ENCODE results near the gene CANX. TPM values are rescaled to one million over a fixed set of nuclear protein-coding genes. Genes with fewer than 3 reads are reported as not detected.

Gene CANX
- total RNA-seq, 2 experiments from 2014 or later: 352 to 366 TPM

- Mint-ChIP-seq H3K36me3 (ENCODE audit: low read depth) (peaks cover 46% of the 10 kb centered on the region), H3K9me3 (ENCODE audit: insufficient read depth) (no peaks in the 10 kb centered on the region), H3K27ac (no peak overlapping the region), H3K4me3 (no peak overlapping the region), H3K27me3 (ENCODE audit: low read depth) (no peaks in the 10 kb centered on the region), H3K4me1 (ENCODE audit: low read depth) (peaks cover 9% of the 10 kb centered on the region)
- CTCF ChIA-PET: interaction anchor here (0.9 to 1.9 kb wide), 3 partner anchors 8 to 28 kb away, joined by 3 to 6 read pairs (median 3); no protein-coding TSS in a partner anchor
- ATAC-seq: no peak
- POLR2A ChIA-PET: no interaction called here
- no peak for DNase-seq
Observed at GRCh38 chr5:179768326-179769085, 69.7 kb downstream of the CANX start.

GRCh38 chr5:179769271-179769670, 70.5 kb downstream of the CANX start:
- peaks cover 51% of the 10 kb centered on the region for H3K36me3 Mint-ChIP-seq (ENCODE audit: low read depth)
- H3K4me3 Mint-ChIP-seq: no peak overlapping the region
- H3K27me3 Mint-ChIP-seq (ENCODE audit: low read depth): no peaks in the 10 kb centered on the region
- no peak for ATAC-seq
- POLR2A ChIA-PET: no interaction called here
- CTCF ChIA-PET: interaction anchor here (1.1 kb wide), 1 partner anchor 27 kb away, joined by 3 read pairs; no protein-coding TSS in a partner anchor
- H3K4me1 Mint-ChIP-seq (ENCODE audit: low read depth): peaks cover 8% of the 10 kb centered on the region
- H3K9me3 Mint-ChIP-seq (ENCODE audit: insufficient read depth): no peaks in the 10 kb centered on the region
- H3K27ac Mint-ChIP-seq: peak overlapping the region; percentile 1
- no peak for DNase-seq

GRCh38 chr5:179769796-179770195, 71.0 kb downstream of the CANX start:
- Mint-ChIP-seq H3K36me3 (ENCODE audit: low read depth) (peaks cover 53% of the 10 kb centered on the region), H3K27ac (no peak overlapping the region)
- POLR2A ChIA-PET: no interaction called here

GRCh38 chr5:179771311-179771895, 72.6 kb downstream of the CANX start:
- ATAC-seq (no peak), DNase-seq (no peak)
- no peaks in the 10 kb centered on the region for H3K9me3 Mint-ChIP-seq (ENCODE audit: insufficient read depth)
- H3K27me3 Mint-ChIP-seq (ENCODE audit: low read depth): no peaks in the 10 kb centered on the region
- H3K4me1 Mint-ChIP-seq (ENCODE audit: low read depth): peaks cover 3% of the 10 kb centered on the region
- peaks cover 51% of the 10 kb centered on the region for H3K36me3 Mint-ChIP-seq (ENCODE audit: low read depth)
- no peak overlapping the region for H3K4me3 Mint-ChIP-seq
- POLR2A ChIA-PET: no interaction called here
- CTCF ChIA-PET: interaction anchor here (1.9 kb wide), 1 partner anchor 9 kb away, joined by 12 read pairs; no protein-coding TSS in a partner anchor
- no peak overlapping the region for H3K27ac Mint-ChIP-seq

More at GRCh38 chr5:179769796-179770195, 71.0 kb downstream of the CANX start:
- ATAC-seq (no peak), DNase-seq (no peak)
- CTCF ChIA-PET: interaction anchor here (1.1 kb wide), 1 partner anchor 27 kb away, joined by 3 read pairs; no protein-coding TSS in a partner anchor
- Mint-ChIP-seq H3K4me3 (no peak overlapping the region), H3K27me3 (ENCODE audit: low read depth) (no peaks in the 10 kb centered on the region), H3K4me1 (ENCODE audit: low read depth) (peaks cover 8% of the 10 kb centered on the region), H3K9me3 (ENCODE audit: insufficient read depth) (no peaks in the 10 kb centered on the region)

GRCh38 chr5:179772351-179772750, 73.6 kb downstream of the CANX start:
- DNase-seq (no peak), ATAC-seq (no peak)
- Mint-ChIP-seq H3K4me1 (ENCODE audit: low read depth) (peaks cover 3% of the 10 kb centered on the region), H3K27me3 (ENCODE audit: low read depth) (no peaks in the 10 kb centered on the region), H3K27ac (no peak overlapping the region), H3K36me3 (ENCODE audit: low read depth) (peaks cover 46% of the 10 kb centered on the region), H3K4me3 (no peak overlapping the region), H3K9me3 (ENCODE audit: insufficient read depth) (no peaks in the 10 kb centered on the region)
- ChIA-PET POLR2A (no interaction called here), CTCF (interaction anchor here (1.9 kb wide), 1 partner anchor 10 kb away, joined by 12 read pairs; no protein-coding TSS in a partner anchor)

- ChIA-PET CTCF (interaction anchor here (1.2 kb wide), 1 partner anchor 28 kb away, joined by 3 read pairs; no protein-coding TSS in a partner anchor), POLR2A (no interaction called here)
- ATAC-seq: no peak
- Mint-ChIP-seq H3K4me1 (ENCODE audit: low read depth) (no peaks in the 10 kb centered on the region), H3K9me3 (ENCODE audit: insufficient read depth) (no peaks in the 10 kb centered on the region), H3K27ac (no peak overlapping the region), H3K27me3 (ENCODE audit: low read depth) (no peaks in the 10 kb centered on the region), H3K36me3 (ENCODE audit: low read depth) (peaks cover 51% of the 10 kb centered on the region), H3K4me3 (no peak overlapping the region)
- no peak for DNase-seq
Observed at GRCh38 chr5:179773686-179774040, 74.9 kb downstream of the CANX start.

GRCh38 chr5:179774442-179774841, 75.7 kb downstream of the CANX start:
- POLR2A ChIA-PET: no interaction called here
- H3K4me3 Mint-ChIP-seq: no peak overlapping the region
- no peaks in the 10 kb centered on the region for H3K27me3 Mint-ChIP-seq (ENCODE audit: low read depth)
- H3K9me3 Mint-ChIP-seq (ENCODE audit: insufficient read depth): no peaks in the 10 kb centered on the region
- H3K36me3 Mint-ChIP-seq (ENCODE audit: low read depth): peaks cover 44% of the 10 kb centered on the region
- no peak for ATAC-seq
- H3K4me1 Mint-ChIP-seq (ENCODE audit: low read depth): no peaks in the 10 kb centered on the region
- DNase-seq: no peak
- CTCF ChIA-PET: no interaction called here
- no peak overlapping the region for H3K27ac Mint-ChIP-seq

GRCh38 chr5:179776411-179776938, 77.7 kb downstream of the CANX start:
- DNase-seq (no peak), ATAC-seq (no peak)
- Mint-ChIP-seq H3K4me1 (ENCODE audit: low read depth) (no peaks in the 10 kb centered on the region), H3K9me3 (ENCODE audit: insufficient read depth) (no peaks in the 10 kb centered on the region), H3K4me3 (no peak overlapping the region), H3K27me3 (ENCODE audit: low read depth) (no peaks in the 10 kb centered on the region), H3K27ac (no peak overlapping the region), H3K36me3 (ENCODE audit: low read depth) (peaks cover 34% of the 10 kb centered on the region)
- ChIA-PET CTCF (interaction anchor here (1.1 to 3.7 kb wide), 2 partner anchors 9 to 14 kb away, joined by 3 to 25 read pairs; no protein-coding TSS in a partner anchor), POLR2A (no interaction called here)

GRCh38 chr5:179777456-179777855, 78.7 kb downstream of the CANX start:
- no peak overlapping the region for H3K4me3 Mint-ChIP-seq
- ATAC-seq (no peak), DNase-seq (no peak)
- CTCF ChIA-PET: interaction anchor here (1.1 to 3.7 kb wide), 2 partner anchors 10 to 15 kb away, joined by 3 to 25 read pairs; no protein-coding TSS in a partner anchor
- no peaks in the 10 kb centered on the region for H3K4me1 Mint-ChIP-seq (ENCODE audit: low read depth)
- POLR2A ChIA-PET: interaction anchor here (0.9 kb wide), 1 partner anchor 39 kb away, joined by 3 read pairs; no protein-coding TSS in a partner anchor
- no peaks in the 10 kb centered on the region for H3K27me3 Mint-ChIP-seq (ENCODE audit: low read depth)
- H3K9me3 Mint-ChIP-seq (ENCODE audit: insufficient read depth): no peaks in the 10 kb centered on the region
- peaks cover 33% of the 10 kb centered on the region for H3K36me3 Mint-ChIP-seq (ENCODE audit: low read depth)
- no peak overlapping the region for H3K27ac Mint-ChIP-seq

- Mint-ChIP-seq H3K36me3 (ENCODE audit: low read depth) (peaks cover 30% of the 10 kb centered on the region), H3K4me1 (ENCODE audit: low read depth) (no peaks in the 10 kb centered on the region), H3K27ac (no peak overlapping the region), H3K9me3 (ENCODE audit: insufficient read depth) (no peaks in the 10 kb centered on the region), H3K27me3 (ENCODE audit: low read depth) (no peaks in the 10 kb centered on the region), H3K4me3 (no peak overlapping the region)
- CTCF ChIA-PET: interaction anchor here (3.7 kb wide), 1 partner anchor 15 kb away, joined by 25 read pairs; no protein-coding TSS in a partner anchor
- POLR2A ChIA-PET: no interaction called here
- no peak for ATAC-seq
- no peak for DNase-seq
Observed at GRCh38 chr5:179777909-179778308, 79.1 kb downstream of the CANX start.

GRCh38 chr5:179778591-179778990, 79.8 kb downstream of the CANX start:
- H3K27me3 Mint-ChIP-seq (ENCODE audit: low read depth): no peaks in the 10 kb centered on the region
- DNase-seq: no peak
- no peak overlapping the region for H3K4me3 Mint-ChIP-seq
- no peaks in the 10 kb centered on the region for H3K4me1 Mint-ChIP-seq (ENCODE audit: low read depth)
- peaks cover 24% of the 10 kb centered on the region for H3K36me3 Mint-ChIP-seq (ENCODE audit: low read depth)
- ChIA-PET CTCF (interaction anchor here (3.7 kb wide), 1 partner anchor 16 kb away, joined by 25 read pairs; no protein-coding TSS in a partner anchor), POLR2A (no interaction called here)
- no peaks in the 10 kb centered on the region for H3K9me3 Mint-ChIP-seq (ENCODE audit: insufficient read depth)
- ATAC-seq: no peak
- no peak overlapping the region for H3K27ac Mint-ChIP-seq

- ChIA-PET POLR2A (interaction anchor here (0.6 kb wide), 1 partner anchor 421 kb away, joined by 3 read pairs; no protein-coding TSS in a partner anchor), CTCF (interaction anchor here (1.1 kb wide), 1 partner anchor 17 kb away, joined by 4 read pairs; no protein-coding TSS in a partner anchor)
- DNase-seq: no peak
- no peak overlapping the region for H3K4me3 Mint-ChIP-seq
- H3K4me1 Mint-ChIP-seq (ENCODE audit: low read depth): no peaks in the 10 kb centered on the region
- H3K9me3 Mint-ChIP-seq (ENCODE audit: insufficient read depth): no peaks in the 10 kb centered on the region
- H3K27me3 Mint-ChIP-seq (ENCODE audit: low read depth): no peaks in the 10 kb centered on the region
- no peak overlapping the region for H3K27ac Mint-ChIP-seq
- H3K36me3 Mint-ChIP-seq (ENCODE audit: low read depth): peaks cover 18% of the 10 kb centered on the region
- ATAC-seq: no peak
Observed at GRCh38 chr5:179779826-179780225, 81.1 kb downstream of the CANX start.
